AG09309 (cell line): ENCODE data around the gene NR5A1.

Experiments used
- DNase-seq: peaks from one replicate; pipeline ENCODE4 v3.0.0-alpha.2; 2010; ENCODE audit warnings: low read depth
- H3K4me3 ChIP-seq: 2 replicates; pipeline ENCODE4 v1.5.1; 2011; ENCODE audit warnings: mild to moderate bottlenecking, low read depth, low read length, moderate library complexity; ENCODE audit not compliant: control insufficient read depth
- CTCF ChIP-seq: IDR thresholded peaks from 2 replicates; pipeline ENCODE4 v1.5.1; 2011; ENCODE audit warnings: mild to moderate bottlenecking, low read depth, low read length, inconsistent platforms; ENCODE audit not compliant: insufficient read depth, control insufficient read depth; ENCODE audit errors: missing control alignments

The NR5A1 gene

DNA sequence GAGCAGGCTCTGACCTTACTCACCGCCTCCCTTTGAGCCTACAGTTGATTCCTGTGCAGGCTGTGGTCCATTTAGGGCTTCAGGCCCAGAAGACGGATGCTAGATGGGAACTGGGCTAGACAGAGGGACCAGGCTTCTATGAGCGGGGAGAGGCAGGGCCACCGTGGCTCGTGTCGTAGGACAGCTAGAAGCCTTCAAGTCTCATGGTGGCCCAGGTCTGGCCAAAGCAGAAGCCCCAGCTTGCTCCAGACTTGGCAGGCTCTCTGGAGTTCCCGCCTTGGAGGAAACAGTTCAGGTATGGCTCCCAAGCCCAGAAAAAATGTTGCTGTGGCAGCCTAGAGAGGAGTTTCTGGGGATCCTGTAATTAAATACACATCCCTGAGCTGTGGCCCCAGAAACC lies 10.9 kb upstream of the NR5A1 start:
- H3K4me3 ChIP-seq, result no peak overlapping the region
- no peak for DNase-seq
- TF ChIP-seq CTCF, result no peak

- no peak for DNase-seq
- H3K4me3 ChIP-seq, result no peak overlapping the region
- no peak for TF ChIP-seq CTCF
Measured at GRCh38 chr9:124517600-124517999, 10.4 kb upstream of the NR5A1 start.

GRCh38 chr9:124514874-124515273 lies 7.7 kb upstream of the NR5A1 start:
- no peak for TF ChIP-seq CTCF
- H3K4me3 ChIP-seq, result no peak overlapping the region

GRCh38 chr9:124514125-124514524 lies 6.9 kb upstream of the NR5A1 start:
- no peak overlapping the region for H3K4me3 ChIP-seq
- DNase-seq, result no peak
- no peak for TF ChIP-seq CTCF

More at GRCh38 chr9:124514874-124515273, 7.7 kb upstream of the NR5A1 start:
- DNase-seq, result no peak

- no peak for DNase-seq
- H3K4me3 ChIP-seq, result no peak overlapping the region
- TF ChIP-seq CTCF, result no peak
Measured at GRCh38 chr9:124513376-124513994, 6.3 kb upstream of the NR5A1 start.

GRCh38 chr9:124512806-124513204 lies 5.6 kb upstream of the NR5A1 start:
- no peak overlapping the region for H3K4me3 ChIP-seq
- DNase-seq, result no peak
- TF ChIP-seq CTCF, result no peak
